Activated CD4-positive, alpha-beta T cell treated with anti-CD3 and anti-CD28 coated beads, Interleukin-2, amount 10 ng/mL, durations not matched to agents 7 days and 5 days (primary cell): ENCODE measurements around the gene CEACAM3. TPM values are rescaled to one million over a fixed set of nuclear protein-coding genes. Genes with fewer than 3 reads are reported as not detected.
"Not testable (repeated sequence)": the region's sequence is repeated elsewhere in the genome, so short reads cannot be mapped to it uniquely, and the experiment has no call there.

ENCODE experiments used
- CTCF ChIA-PET: fragments of 350-600 bp; sonication (Branson Sonifier 250); formaldehyde crosslinking; loops from one replicate; lab custom pipeline; 2021; ENCODE audit warnings: antibody characterized with exemption; lab: Charles Lee
- POLR2A ChIA-PET: fragments of 350-600 bp; sonication (Branson Sonifier 250); formaldehyde crosslinking; loops from one replicate; lab custom pipeline; 2021; ENCODE audit warnings: antibody characterized with exemption; lab: Charles Lee
- DNase-seq: peaks from one replicate; pipeline ENCODE4 v3.0.0-alpha.2; 2020
- H3K27ac Mint-ChIP-seq: one replicate; pipeline ENCODE4 v1.8.0; 2021; ENCODE audit warnings: mild to moderate bottlenecking, moderate library complexity, mixed read lengths
- H3K27me3 Mint-ChIP-seq: one replicate; pipeline ENCODE4 v1.8.0; 2021; ENCODE audit warnings: mixed read lengths
- H3K36me3 Mint-ChIP-seq: one replicate; pipeline ENCODE4 v1.8.0; 2021; ENCODE audit warnings: low read depth, mixed read lengths
- H3K4me1 Mint-ChIP-seq: one replicate; pipeline ENCODE4 v1.8.0; 2021; ENCODE audit warnings: mixed read lengths
- H3K4me3 Mint-ChIP-seq: one replicate; pipeline ENCODE4 v1.8.0; 2021; ENCODE audit warnings: mild to moderate bottlenecking, moderate library complexity, mixed read lengths
- H3K9me3 Mint-ChIP-seq: one replicate; pipeline ENCODE4 v1.8.0; 2021; ENCODE audit warnings: mixed read lengths
- total RNA-seq, 2 experiments: library from RNA; stranded (reverse); gene quantifications; one replicate each; pipeline ENCODE4 v1.2.3, GENCODE V29; 2021

The CEACAM3 gene
- total RNA-seq: not detected

- ChIA-PET POLR2A (no interaction called here), CTCF (interaction anchor here (0.9 to 1.8 kb wide), 2 partner anchors 25 to 42 kb away, joined by 3 to 10 read pairs; no protein-coding TSS in a partner anchor)
- Mint-ChIP-seq H3K9me3 (no peaks in the 10 kb centered on the region), H3K4me3 (no peak within 1 kb of the TSS), H3K27ac (no peak within 1 kb of the TSS), H3K36me3 (no peaks in the 10 kb centered on the region), H3K27me3 (peaks cover 37% of the 10 kb centered on the region), H3K4me1 (no peaks in the 10 kb centered on the region)
- DNase-seq: no peak
Measured at GRCh38 chr19:41796362-41796761, at the start of gene CEACAM3. Gene CEACAM3 (plus strand): TSS chr19:41796587. CDS start chr19:41796678, 91 bp downstream.

DNA sequence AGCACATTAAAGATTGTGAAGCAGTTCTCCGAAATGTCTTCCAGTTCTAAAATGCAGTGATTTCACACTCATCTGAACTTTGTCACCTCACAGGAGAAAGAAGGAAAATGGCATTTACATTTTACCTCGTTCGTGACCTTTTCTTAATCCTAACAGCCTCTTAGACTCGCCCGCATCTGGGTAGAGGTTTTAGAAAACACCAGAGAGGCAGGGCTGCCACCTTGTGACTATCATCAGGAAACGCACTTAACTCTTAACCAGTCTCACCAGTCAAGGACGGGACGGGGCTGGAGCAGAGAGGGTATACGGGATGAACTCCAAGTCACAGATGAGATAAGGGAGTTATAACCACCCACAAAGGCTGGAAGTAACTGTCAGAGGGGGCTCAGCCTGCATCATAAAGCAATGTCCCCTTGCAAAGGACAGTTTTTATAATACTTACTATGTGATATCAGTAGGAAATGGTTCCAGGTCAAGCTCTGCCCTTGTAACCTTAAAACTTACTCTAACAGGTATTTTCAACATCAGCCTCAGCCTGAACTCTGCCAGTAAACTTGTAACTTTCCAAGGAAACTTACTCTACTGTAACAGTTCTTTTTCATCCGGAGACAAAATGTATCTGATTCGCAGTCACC is 49.7 kb upstream of the CEACAM3 start:
- Mint-ChIP-seq H3K36me3 (no peaks in the 10 kb centered on the region), H3K4me3 (no peak overlapping the region), H3K4me1 (peaks cover 2% of the 10 kb centered on the region), H3K27ac (no peak overlapping the region), H3K9me3 (no peaks in the 10 kb centered on the region), H3K27me3 (peaks cover 60% of the 10 kb centered on the region)
- POLR2A ChIA-PET: no interaction called here
- CTCF ChIA-PET: interaction anchor here (2.2 kb wide), 1 partner anchor 40 kb away, joined by 6 read pairs; no protein-coding TSS in a partner anchor
- DNase-seq: peak; percentile 60

DNA sequence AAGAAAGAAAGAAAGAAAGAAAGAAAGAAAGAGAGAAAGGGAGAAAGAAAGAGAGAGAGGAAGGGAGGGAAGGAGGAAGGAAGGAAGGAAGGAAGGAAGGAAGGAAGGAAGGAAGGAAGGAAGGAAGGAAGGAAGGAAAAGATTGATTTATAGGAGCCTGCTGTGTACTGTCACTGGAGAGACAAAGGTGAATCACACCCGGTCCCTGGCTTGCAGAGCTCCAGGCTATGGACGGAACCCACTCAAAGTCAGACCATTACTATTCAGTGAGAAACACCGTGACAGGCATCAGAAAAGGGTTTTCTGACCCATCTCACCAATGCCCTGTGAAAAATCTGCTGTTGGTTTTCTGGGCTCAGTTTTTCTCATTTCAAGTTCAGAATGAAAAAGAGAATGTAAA is 48.4 kb upstream of the CEACAM3 start:
- no peak for DNase-seq
- Mint-ChIP-seq H3K9me3 (no peaks in the 10 kb centered on the region), H3K36me3 (no peaks in the 10 kb centered on the region), H3K4me3 (no peak overlapping the region), H3K27ac (no peak overlapping the region), H3K4me1 (peaks cover 2% of the 10 kb centered on the region), H3K27me3 (peaks cover 64% of the 10 kb centered on the region)
- POLR2A ChIA-PET: no interaction called here
- CTCF ChIA-PET: interaction anchor here (0.6 kb wide), 1 partner anchor 39 kb away, joined by 3 read pairs; no protein-coding TSS in a partner anchor

GRCh38 chr19:41750248-41751134 is 45.9 kb upstream of the CEACAM3 start:
- CTCF ChIA-PET: interaction anchor here (1.2 kb wide), 1 partner anchor 10 kb away, joined by 3 read pairs; no protein-coding TSS in a partner anchor
- H3K27ac Mint-ChIP-seq, H3K4me3 Mint-ChIP-seq, POLR2A ChIA-PET, H3K36me3 Mint-ChIP-seq, H3K9me3 Mint-ChIP-seq, H3K4me1 Mint-ChIP-seq, DNase-seq: not testable (repeated sequence)
- peaks cover 53% of the 10 kb centered on the region for H3K27me3 Mint-ChIP-seq

GRCh38 chr19:41753159-41753558 is 43.2 kb upstream of the CEACAM3 start:
- no peaks in the 10 kb centered on the region for H3K36me3 Mint-ChIP-seq
- H3K9me3 Mint-ChIP-seq: no peaks in the 10 kb centered on the region
- POLR2A ChIA-PET: interaction anchor here (0.7 kb wide), 1 partner anchor 106 kb away, joined by 3 read pairs; no protein-coding TSS in a partner anchor
- CTCF ChIA-PET: interaction anchor here (0.6 to 2.6 kb wide), 29 partner anchors 9 to 205 kb away, joined by 3 to 22 read pairs (median 4); no protein-coding TSS in a partner anchor
- peaks cover 3% of the 10 kb centered on the region for H3K4me1 Mint-ChIP-seq
- H3K4me3 Mint-ChIP-seq: no peak overlapping the region
- H3K27me3 Mint-ChIP-seq: peaks cover 39% of the 10 kb centered on the region
- peak; percentile 76 for DNase-seq
- no peak overlapping the region for H3K27ac Mint-ChIP-seq

DNA sequence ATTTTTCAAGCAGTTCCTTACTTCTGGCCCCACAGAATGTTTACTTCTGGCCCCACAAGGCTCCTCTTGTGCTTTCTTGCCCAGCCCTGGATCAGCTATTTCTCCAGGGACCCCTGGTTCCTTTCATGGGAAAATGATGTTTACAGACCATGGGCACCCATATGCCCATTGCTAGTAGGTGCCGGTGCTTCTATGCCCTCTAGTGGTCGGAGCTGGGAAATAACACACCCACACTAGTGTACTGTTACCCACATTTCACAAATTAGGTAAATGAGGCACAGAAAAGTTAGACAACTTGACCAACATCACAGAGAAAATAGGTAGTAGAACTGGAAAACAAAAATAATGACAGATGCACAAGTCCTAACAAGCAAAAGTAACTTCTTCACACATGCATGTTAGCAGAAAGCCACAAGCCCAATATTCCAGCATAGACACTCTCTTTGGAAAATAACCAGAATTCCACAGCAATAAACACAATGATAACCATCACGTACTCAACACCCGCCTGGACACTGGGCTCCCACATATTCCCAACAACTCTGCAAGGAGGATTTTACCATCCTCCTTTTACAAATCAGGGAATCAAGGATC is 42.4 kb upstream of the CEACAM3 start:
- peaks cover 3% of the 10 kb centered on the region for H3K4me1 Mint-ChIP-seq
- no peak overlapping the region for H3K27ac Mint-ChIP-seq
- peaks cover 36% of the 10 kb centered on the region for H3K27me3 Mint-ChIP-seq
- CTCF ChIA-PET: interaction anchor here (0.8 to 2.6 kb wide), 14 partner anchors 9 to 152 kb away, joined by 3 to 22 read pairs (median 5); no protein-coding TSS in a partner anchor
- peak; percentile 77 for DNase-seq
- no peaks in the 10 kb centered on the region for H3K36me3 Mint-ChIP-seq
- H3K4me3 Mint-ChIP-seq: no peak overlapping the region
- no peaks in the 10 kb centered on the region for H3K9me3 Mint-ChIP-seq
- POLR2A ChIA-PET: no interaction called here

- no peak within 1 kb of the TSS for H3K4me3 Mint-ChIP-seq
- H3K27ac Mint-ChIP-seq: no peak within 1 kb of the TSS
- H3K4me1 Mint-ChIP-seq: peaks cover 3% of the 10 kb centered on the region
- ChIA-PET POLR2A (no interaction called here), CTCF (interaction anchor here (0.5 kb wide), 2 partner anchors 17 to 1758 kb away, joined by 3 to 5 read pairs; no protein-coding TSS in a partner anchor)
- H3K36me3 Mint-ChIP-seq: no peaks in the 10 kb centered on the region
- no peak for DNase-seq
- H3K9me3 Mint-ChIP-seq: no peaks in the 10 kb centered on the region
- H3K27me3 Mint-ChIP-seq: peaks cover 48% of the 10 kb centered on the region
Measured at GRCh38 chr19:41755328-41755913, 41.0 kb upstream of the CEACAM3 start, which contains the start of gene CEACAM6. Gene CEACAM6 (plus strand): TSS chr19:41755530. CDS start chr19:41755639, 109 bp downstream.

DNA sequence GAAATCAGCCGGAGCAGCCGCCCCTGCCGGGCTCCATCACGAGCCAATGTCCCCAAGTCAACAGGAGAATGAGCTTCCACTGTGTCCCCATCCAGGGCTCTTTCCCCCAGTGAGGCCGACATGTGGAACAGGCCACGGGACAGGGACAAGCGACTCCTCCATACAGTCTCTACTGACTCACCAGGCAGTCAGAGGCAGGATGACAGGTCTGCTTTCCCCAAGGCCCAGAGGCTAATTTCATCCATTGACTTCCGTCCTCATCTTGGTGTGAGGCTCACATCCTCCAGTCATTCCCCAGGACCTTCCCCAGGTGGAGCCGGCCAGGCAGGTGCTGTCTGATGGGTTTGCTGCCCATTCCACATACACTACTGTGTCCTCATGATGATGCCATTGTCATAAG is 37.5 kb upstream of the CEACAM3 start:
- CTCF ChIA-PET: no interaction called here
- POLR2A ChIA-PET: no interaction called here
- no peak for DNase-seq
- Mint-ChIP-seq H3K4me1 (peaks cover under 1% of the 10 kb centered on the region), H3K27me3 (peaks cover 59% of the 10 kb centered on the region), H3K4me3 (no peak overlapping the region), H3K9me3 (no peaks in the 10 kb centered on the region), H3K36me3 (no peaks in the 10 kb centered on the region), H3K27ac (no peak overlapping the region)

- peaks cover under 1% of the 10 kb centered on the region for H3K4me1 Mint-ChIP-seq
- DNase-seq: no peak
- peaks cover 60% of the 10 kb centered on the region for H3K27me3 Mint-ChIP-seq
- no peak overlapping the region for H3K4me3 Mint-ChIP-seq
- H3K27ac Mint-ChIP-seq: no peak overlapping the region
- ChIA-PET CTCF (no interaction called here), POLR2A (no interaction called here)
- H3K36me3 Mint-ChIP-seq: no peaks in the 10 kb centered on the region
- no peaks in the 10 kb centered on the region for H3K9me3 Mint-ChIP-seq
Measured at GRCh38 chr19:41767115-41767514, 29.3 kb upstream of the CEACAM3 start.

DNA sequence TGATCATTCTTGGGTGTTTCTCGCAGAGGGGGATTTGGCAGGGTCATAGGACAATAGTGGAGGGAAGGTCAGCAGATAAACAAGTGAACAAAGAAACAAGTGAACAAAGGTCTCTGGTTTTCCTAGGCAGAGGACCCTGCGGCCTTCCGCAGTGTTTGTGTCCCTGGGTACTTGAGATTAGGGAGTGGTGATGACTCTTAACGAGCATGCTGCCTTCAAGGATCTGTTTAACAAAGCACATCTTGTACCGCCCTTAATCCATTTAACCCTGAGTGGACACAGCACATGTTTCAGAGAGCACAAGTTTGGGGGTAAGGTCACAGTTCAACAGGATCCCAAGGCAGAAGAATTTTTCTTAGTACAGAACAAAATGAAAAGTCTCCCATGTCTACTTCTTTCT is 28.3 kb upstream of the CEACAM3 start:
- H3K9me3 Mint-ChIP-seq, H3K27ac Mint-ChIP-seq, H3K4me1 Mint-ChIP-seq, POLR2A ChIA-PET, H3K36me3 Mint-ChIP-seq, H3K4me3 Mint-ChIP-seq, DNase-seq, CTCF ChIA-PET: not testable (repeated sequence)
- H3K27me3 Mint-ChIP-seq: peaks cover 59% of the 10 kb centered on the region

DNA sequence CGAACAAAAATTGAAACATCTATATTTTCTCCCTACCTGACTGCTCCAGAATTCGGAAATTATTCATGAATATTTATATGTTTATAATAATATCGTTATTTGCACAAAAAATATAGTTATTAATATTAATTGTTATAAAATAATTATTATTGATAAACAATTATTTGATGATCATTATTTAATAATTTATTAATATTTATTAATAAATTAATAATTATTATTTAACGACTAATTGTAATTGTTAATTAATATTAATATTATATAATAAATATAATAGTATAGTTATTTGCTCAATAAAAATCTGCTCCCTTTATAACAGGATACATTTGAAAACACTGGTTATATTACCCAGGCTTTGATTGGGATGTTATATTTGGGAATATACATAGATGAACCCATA is 26.8 kb upstream of the CEACAM3 start:
- Mint-ChIP-seq H3K36me3 (no peaks in the 10 kb centered on the region), H3K4me1 (peaks cover 23% of the 10 kb centered on the region), H3K9me3 (no peaks in the 10 kb centered on the region), H3K4me3 (no peak overlapping the region), H3K27ac (no peak overlapping the region), H3K27me3 (peaks cover 58% of the 10 kb centered on the region)
- DNase-seq: no peak
- ChIA-PET POLR2A (no interaction called here), CTCF (interaction anchor here (1.0 to 1.2 kb wide), 3 partner anchors 9 to 17 kb away, joined by 3 read pairs; no protein-coding TSS in a partner anchor)

DNA sequence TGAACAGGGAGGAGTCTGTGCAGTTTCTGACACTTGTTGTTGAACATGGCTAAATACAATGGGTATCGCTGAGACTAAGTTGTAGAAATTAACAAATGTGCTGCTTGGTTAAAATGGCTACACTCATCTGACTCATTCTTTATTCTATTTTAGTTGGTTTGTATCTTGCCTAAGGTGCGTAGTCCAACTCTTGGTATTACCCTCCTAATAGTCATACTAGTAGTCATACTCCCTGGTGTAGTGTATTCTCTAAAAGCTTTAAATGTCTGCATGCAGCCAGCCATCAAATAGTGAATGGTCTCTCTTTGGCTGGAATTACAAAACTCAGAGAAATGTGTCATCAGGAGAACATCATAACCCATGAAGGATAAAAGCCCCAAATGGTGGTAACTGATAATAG is 25.0 kb upstream of the CEACAM3 start:
- POLR2A ChIA-PET: no interaction called here
- H3K9me3 Mint-ChIP-seq: no peaks in the 10 kb centered on the region
- H3K27me3 Mint-ChIP-seq: peaks cover 57% of the 10 kb centered on the region
- no peak overlapping the region for H3K4me3 Mint-ChIP-seq
- no peak overlapping the region for H3K27ac Mint-ChIP-seq
- no peak for DNase-seq
- H3K4me1 Mint-ChIP-seq: peaks cover 34% of the 10 kb centered on the region
- no peaks in the 10 kb centered on the region for H3K36me3 Mint-ChIP-seq
- CTCF ChIA-PET: interaction anchor here (1.3 to 1.5 kb wide), 2 partner anchors 18 to 21 kb away, joined by 4 to 5 read pairs; no protein-coding TSS in a partner anchor
